ENCODE data around the gene DNAH17. TPM values are rescaled to one million over a fixed set of nuclear protein-coding genes. Genes with fewer than 3 reads are reported as not detected.

Gene DNAH17
- total RNA-seq, 1 donor from 2014 or later: 2.0 TPM

GRCh38 chr17:78426293-78426879 lies 150.8 kb downstream of the DNAH17 start:
- Histone ChIP-seq H3K36me3 (peaks cover 0 to 31% of the 10 kb centered on the region in 2 donors), H3K4me3 (no peak overlapping the region), H3K27ac (no peak overlapping the region), H3K27me3 (no peaks in the 10 kb centered on the region), H3K4me1 (no peaks in the 10 kb centered on the region), H3K9me3 (no peaks in the 10 kb centered on the region)
- DNase-seq (ENCODE audit: extremely low spot score in 2 of 2): no peak
- TF ChIP-seq POLR2A (IDR thresholded peaks at IDR 0.05): no peak
- TF ChIP-seq, protein P1, sequence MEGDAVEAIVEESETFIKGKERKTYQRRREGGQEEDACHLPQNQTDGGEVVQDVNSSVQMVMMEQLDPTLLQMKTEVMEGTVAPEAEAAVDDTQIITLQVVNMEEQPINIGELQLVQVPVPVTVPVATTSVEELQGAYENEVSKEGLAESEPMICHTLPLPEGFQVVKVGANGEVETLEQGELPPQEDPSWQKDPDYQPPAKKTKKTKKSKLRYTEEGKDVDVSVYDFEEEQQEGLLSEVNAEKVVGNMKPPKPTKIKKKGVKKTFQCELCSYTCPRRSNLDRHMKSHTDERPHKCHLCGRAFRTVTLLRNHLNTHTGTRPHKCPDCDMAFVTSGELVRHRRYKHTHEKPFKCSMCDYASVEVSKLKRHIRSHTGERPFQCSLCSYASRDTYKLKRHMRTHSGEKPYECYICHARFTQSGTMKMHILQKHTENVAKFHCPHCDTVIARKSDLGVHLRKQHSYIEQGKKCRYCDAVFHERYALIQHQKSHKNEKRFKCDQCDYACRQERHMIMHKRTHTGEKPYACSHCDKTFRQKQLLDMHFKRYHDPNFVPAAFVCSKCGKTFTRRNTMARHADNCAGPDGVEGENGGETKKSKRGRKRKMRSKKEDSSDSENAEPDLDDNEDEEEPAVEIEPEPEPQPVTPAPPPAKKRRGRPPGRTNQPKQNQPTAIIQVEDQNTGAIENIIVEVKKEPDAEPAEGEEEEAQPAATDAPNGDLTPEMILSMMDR (IDR thresholded peaks at IDR 0.05): no peak
- TF ChIP-seq POLR2AphosphoS5 (IDR thresholded peaks at IDR 0.05; ENCODE audit: insufficient read depth in 1 of 2, low read depth in 1 of 2): no peak
- intact Hi-C loops (cut with DNase I): loop anchor here (10.0 kb wide), 2 partner anchors 172 to 332 kb away; no protein-coding TSS in a partner anchor

DNA sequence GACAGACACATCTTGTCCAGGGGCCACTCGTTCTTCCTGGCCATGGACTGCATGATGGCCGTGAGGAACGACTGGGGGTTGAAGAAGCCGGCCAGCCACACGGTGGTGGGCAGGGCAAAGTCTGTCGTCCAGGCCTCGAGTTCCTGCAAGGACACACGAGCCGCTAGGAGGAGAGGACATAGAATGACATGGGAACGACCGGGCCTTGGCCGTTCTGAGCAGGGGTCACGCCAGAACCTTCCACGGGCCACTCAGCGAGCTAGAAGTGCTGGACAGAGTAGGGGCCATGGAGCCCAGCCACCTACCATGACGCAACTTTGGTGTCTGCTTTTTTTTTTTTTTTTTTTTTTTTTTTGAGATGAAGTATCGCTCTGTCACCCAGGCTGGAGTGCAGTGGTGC lies 151.8 kb downstream of the DNAH17 start:
- no peak overlapping the region for H3K4me3 ChIP-seq
- intact Hi-C loops (cut with DNase I): loop anchor here (10.0 kb wide), 2 partner anchors 171 to 331 kb away; no protein-coding TSS in a partner anchor
- H3K4me1 ChIP-seq: no peaks in the 10 kb centered on the region
- no peak overlapping the region for H3K27ac ChIP-seq
- no peaks in the 10 kb centered on the region for H3K9me3 ChIP-seq
- no peak for DNase-seq (ENCODE audit: extremely low spot score in 2 of 2)
- H3K36me3 ChIP-seq: peaks cover 0 to 31% of the 10 kb centered on the region in 2 donors
- TF ChIP-seq POLR2A (IDR thresholded peaks at IDR 0.05): no peak
- no peaks in the 10 kb centered on the region for H3K27me3 ChIP-seq

- no peaks in the 10 kb centered on the region for H3K4me1 ChIP-seq
- intact Hi-C loops (cut with DNase I): loop anchor here (5.0 to 10.0 kb wide), 3 partner anchors 132 to 329 kb away; no protein-coding TSS in a partner anchor
Observed at GRCh38 chr17:78423961-78424675, 153.1 kb downstream of the DNAH17 start.

GRCh38 chr17:78422872-78423588 lies 154.2 kb downstream of the DNAH17 start:
- H3K27me3 ChIP-seq: no peaks in the 10 kb centered on the region
- no peak overlapping the region for H3K27ac ChIP-seq
- no peaks in the 10 kb centered on the region for H3K4me1 ChIP-seq
- no peak for DNase-seq (ENCODE audit: extremely low spot score in 2 of 2)
- H3K9me3 ChIP-seq: no peaks in the 10 kb centered on the region
- intact Hi-C loops (cut with DNase I): loop anchor here (5.0 to 10.0 kb wide), 3 partner anchors 131 to 328 kb away; no protein-coding TSS in a partner anchor
- no peak overlapping the region for H3K4me3 ChIP-seq
- TF ChIP-seq POLR2A (IDR thresholded peaks at IDR 0.05) (no peak), POLR2AphosphoS5 (IDR thresholded peaks at IDR 0.05; ENCODE audit: insufficient read depth in 1 of 2, low read depth in 1 of 2) (no peak)
- TF ChIP-seq, protein P1 (IDR thresholded peaks at IDR 0.05): no peak
- H3K36me3 ChIP-seq: peaks cover 0 to 41% of the 10 kb centered on the region in 2 donors

More at GRCh38 chr17:78423961-78424675, 153.1 kb downstream of the DNAH17 start:
- H3K4me3 ChIP-seq: no peak overlapping the region
- H3K36me3 ChIP-seq: peaks cover 0 to 41% of the 10 kb centered on the region in 2 donors
- no peaks in the 10 kb centered on the region for H3K9me3 ChIP-seq
- no peaks in the 10 kb centered on the region for H3K27me3 ChIP-seq
- DNase-seq (ENCODE audit: extremely low spot score in 2 of 2): no peak
- no peak overlapping the region for H3K27ac ChIP-seq
- TF ChIP-seq POLR2AphosphoS5 (IDR thresholded peaks at IDR 0.05; ENCODE audit: insufficient read depth in 1 of 2, low read depth in 1 of 2): no peak
- TF ChIP-seq, protein P1 (IDR thresholded peaks at IDR 0.05): no peak
- no peak for TF ChIP-seq POLR2A (IDR thresholded peaks at IDR 0.05)

DNA sequence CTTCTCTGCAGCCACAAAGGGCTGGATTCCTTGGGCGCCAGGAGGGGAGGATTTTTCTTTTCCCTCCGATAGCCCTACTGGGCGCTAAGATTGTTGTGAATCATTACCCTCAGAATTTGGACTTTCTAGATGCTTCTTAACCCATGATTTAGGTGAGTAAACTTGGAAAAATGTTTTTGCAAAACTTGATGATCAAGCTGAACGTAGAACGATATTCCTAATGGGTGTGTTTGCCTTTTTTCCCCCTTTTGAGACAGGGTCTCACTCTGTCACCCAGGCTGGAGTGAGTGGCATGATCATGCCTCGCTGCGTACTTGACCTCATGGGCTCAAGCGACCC lies 155.0 kb downstream of the DNAH17 start:
- Histone ChIP-seq H3K4me3 (no peak overlapping the region), H3K36me3 (peaks cover 0 to 41% of the 10 kb centered on the region in 2 donors), H3K27me3 (no peaks in the 10 kb centered on the region), H3K4me1 (peaks cover 2% of the 10 kb centered on the region), H3K27ac (no peak overlapping the region), H3K9me3 (no peaks in the 10 kb centered on the region)
- TF ChIP-seq, protein P1 (IDR thresholded peaks at IDR 0.05): no peak
- TF ChIP-seq POLR2AphosphoS5 (IDR thresholded peaks at IDR 0.05; ENCODE audit: insufficient read depth in 1 of 2, low read depth in 1 of 2) (no peak), POLR2A (IDR thresholded peaks at IDR 0.05) (no peak)
- no peak for DNase-seq (ENCODE audit: extremely low spot score in 2 of 2)
- intact Hi-C loops (cut with DNase I): loop anchor here (5.0 to 10.0 kb wide), 3 partner anchors 130 to 327 kb away; no protein-coding TSS in a partner anchor

All from vagina (tissue), 2 donors.